Measurements from ENCODE around the gene F13A1.

The F13A1 gene

DNA sequence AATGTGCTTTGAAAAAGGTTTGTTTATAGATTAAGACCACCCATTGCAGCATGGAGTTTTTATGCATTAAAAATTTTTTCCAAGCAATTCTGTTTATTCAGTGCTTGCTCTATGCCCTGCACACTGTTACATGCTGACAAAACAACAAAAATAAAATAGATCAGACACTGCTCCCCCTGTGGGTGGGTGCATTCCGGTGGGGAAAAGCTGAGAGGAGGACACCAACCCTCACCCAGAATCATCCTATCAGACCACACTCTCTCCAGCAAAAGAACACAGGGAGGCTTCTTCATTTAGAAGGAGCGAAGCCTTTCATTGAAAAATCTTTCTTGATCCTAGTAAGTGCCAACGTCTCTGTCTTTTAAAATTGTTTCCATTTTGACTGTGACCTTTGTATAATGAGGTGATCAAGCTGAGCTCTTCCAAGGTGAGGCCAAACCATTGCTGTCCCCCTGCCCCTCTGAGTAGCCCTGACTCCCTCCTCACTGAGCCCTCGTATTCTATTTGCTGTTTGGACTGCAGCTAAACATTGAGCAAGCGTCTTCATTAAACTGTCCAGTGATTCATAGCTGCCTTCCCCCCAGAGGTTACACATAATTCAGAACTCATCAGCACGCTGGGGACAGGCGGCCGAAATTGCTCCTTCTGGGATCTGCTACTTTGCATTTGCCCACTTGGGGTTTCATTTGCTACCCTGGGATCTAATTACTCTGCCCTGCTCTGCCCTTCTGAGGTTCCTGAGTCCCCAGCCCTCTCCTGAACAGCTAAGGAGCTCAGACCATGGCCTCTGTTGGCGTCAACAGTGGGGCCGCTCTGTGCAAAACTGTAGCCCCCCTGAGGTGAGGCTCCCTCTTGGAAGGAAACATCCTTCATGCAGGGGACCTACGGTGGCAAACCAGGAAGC, 102.4 kb downstream of the F13A1 start:
- DNase-seq (ENCODE audit: low spot score), result no peak
- TF ChIP-seq, protein P1, sequence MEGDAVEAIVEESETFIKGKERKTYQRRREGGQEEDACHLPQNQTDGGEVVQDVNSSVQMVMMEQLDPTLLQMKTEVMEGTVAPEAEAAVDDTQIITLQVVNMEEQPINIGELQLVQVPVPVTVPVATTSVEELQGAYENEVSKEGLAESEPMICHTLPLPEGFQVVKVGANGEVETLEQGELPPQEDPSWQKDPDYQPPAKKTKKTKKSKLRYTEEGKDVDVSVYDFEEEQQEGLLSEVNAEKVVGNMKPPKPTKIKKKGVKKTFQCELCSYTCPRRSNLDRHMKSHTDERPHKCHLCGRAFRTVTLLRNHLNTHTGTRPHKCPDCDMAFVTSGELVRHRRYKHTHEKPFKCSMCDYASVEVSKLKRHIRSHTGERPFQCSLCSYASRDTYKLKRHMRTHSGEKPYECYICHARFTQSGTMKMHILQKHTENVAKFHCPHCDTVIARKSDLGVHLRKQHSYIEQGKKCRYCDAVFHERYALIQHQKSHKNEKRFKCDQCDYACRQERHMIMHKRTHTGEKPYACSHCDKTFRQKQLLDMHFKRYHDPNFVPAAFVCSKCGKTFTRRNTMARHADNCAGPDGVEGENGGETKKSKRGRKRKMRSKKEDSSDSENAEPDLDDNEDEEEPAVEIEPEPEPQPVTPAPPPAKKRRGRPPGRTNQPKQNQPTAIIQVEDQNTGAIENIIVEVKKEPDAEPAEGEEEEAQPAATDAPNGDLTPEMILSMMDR (IDR thresholded peaks at IDR 0.05; ENCODE audit: extremely low read depth, missing control alignments), result no peak

DNA sequence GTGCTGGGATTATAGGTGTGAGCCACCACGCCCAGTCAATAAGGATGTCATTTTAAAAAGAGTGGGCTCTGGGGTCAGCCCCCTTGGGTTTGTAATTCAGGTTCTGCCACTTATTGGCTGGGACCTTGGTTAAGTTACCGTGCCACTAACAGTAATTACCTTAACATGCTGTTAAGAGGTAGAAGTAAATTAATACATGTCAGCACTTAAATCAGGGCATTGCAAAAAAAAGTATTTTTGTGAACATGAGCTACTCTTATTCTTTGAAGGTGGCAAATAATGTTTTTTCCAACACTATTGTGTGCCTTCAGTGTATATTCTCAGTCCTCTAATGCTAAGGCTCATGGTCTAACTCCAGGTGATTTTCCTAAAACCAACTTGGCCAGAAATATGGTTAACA, 109.5 kb downstream of the F13A1 start:
- TF ChIP-seq, protein P1 (IDR thresholded peaks at IDR 0.05; ENCODE audit: extremely low read depth, missing control alignments), result no peak
- DNase-seq (ENCODE audit: low spot score), result no peak

DNA sequence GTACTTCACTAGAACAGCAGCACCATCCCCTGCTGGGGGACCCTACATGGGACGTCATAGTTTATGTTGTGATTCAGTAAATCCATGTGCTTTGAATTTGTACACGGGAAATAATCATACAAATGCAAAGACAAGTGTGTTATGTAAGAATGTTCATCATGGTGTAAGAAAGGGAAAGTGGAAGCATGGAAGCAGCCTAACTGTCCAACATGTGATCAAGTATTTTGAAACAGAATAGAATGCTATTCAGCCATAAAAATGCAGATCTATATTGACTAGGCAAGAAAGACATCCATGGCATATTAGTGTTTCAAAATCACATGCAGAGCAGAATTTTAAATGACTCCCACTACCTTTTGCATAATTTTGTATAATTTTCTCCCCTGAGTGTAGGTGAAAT, 117.6 kb downstream of the F13A1 start:
- no peak for DNase-seq (ENCODE audit: low spot score)
- TF ChIP-seq, protein P1 (IDR thresholded peaks at IDR 0.05; ENCODE audit: extremely low read depth, missing control alignments), result no peak

DNA sequence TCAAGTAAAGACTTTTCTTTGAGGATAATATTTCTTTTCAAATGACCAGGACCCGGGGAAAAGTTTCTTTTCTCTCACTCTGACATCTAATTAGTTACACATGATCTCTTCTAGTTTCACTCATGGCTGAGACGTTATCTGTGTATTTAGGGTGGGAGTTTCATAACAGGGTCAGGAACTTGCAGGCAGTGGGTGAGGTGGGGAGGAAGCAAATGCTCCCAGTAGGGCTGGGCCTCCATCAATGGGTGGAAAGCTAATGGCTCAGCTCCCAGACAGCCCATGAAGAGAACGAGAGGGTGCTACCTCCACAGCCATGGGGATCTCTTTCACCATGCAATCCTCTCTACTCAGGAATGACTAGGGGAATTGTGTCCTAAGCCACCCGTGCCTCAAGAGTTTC, 119.3 kb downstream of the F13A1 start:
- DNase-seq (ENCODE audit: low spot score), result no peak
- TF ChIP-seq, protein P1 (IDR thresholded peaks at IDR 0.05; ENCODE audit: extremely low read depth, missing control alignments), result no peak

DNA sequence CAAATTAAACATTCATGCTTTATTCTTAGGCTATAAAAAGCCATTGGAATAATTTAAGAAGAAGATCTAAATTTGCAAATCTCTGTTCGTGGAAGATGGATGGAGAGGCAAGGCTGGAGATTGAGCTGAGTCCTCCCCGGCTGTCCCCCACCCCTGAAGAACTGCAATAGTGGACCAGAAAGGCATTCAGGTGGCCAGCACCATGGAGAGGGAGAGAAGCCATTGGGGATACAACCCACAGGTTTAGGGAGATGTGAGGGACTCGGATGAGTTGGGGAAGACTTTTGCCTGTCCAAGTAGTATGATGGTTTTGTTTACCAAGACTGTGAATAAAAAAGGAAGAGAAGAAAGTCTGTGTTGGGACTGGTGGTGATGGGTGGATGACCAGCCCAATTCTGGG, 120.8 kb downstream of the F13A1 start:
- TF ChIP-seq, protein P1 (IDR thresholded peaks at IDR 0.05; ENCODE audit: extremely low read depth, missing control alignments), result no peak

DNA sequence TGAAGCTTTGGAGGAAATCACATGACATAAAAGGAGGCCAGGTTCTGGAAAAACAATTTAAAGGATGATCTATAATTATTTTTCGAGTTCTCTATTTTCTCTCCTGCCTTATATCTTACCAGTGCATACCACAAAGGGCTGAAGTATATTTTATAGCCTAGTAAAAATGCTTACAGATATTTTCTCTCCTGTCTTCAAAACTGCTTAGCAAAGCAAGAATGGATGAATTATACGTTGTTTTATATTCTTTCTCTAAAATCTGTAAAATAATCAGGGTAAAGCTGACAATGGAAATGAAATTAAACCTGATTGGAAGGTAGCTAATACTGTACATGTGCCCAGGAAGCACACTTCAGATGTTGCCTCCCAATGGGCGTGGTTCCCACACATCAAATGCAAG, 123.7 kb downstream of the F13A1 start:
- TF ChIP-seq, protein P1 (IDR thresholded peaks at IDR 0.05; ENCODE audit: extremely low read depth, missing control alignments), result no peak
- no peak for DNase-seq (ENCODE audit: low spot score)

More for the DNA sequence above, 120.8 kb downstream of the F13A1 start:
- DNase-seq (ENCODE audit: low spot score), result no peak

DNA sequence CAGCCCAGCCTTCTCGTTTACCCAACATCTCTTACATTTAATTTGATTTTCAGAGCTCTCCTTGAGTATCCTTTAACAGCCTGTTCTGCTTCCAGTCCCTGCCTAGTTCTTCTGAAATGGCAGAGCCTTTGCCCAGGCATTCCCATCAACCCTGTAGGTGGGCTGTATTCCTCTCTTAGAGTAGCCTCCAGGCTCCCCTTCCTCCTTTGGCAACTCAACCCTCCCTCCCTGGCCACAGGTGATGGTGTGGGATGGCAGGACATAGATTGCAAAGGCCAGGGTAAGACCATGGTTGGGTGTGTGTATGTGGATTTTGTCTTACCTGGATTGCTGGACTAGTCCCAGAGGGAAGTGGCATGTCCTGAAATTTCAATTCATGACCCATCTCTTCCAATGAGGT, 125.4 kb downstream of the F13A1 start:
- TF ChIP-seq, protein P1 (IDR thresholded peaks at IDR 0.05; ENCODE audit: extremely low read depth, missing control alignments), result no peak
- no peak for DNase-seq (ENCODE audit: low spot score)
